Activated CD8-positive, alpha-beta T cell treated with anti-CD3 and anti-CD28 coated beads for 36 hours (primary cell): ENCODE results near the gene PPM1L. TPM values are rescaled to one million over a fixed set of nuclear protein-coding genes. Genes with fewer than 3 reads are reported as not detected.
A peak's percentile ranks its signal among the peaks of the same experiment; 100 is the strongest.

ENCODE experiments used
- ATAC-seq: fragments of 200-7000 bp; cut with Tn5 transposase; one replicate; pipeline ENCODE4 v1.10.0; 2021; ENCODE audit warnings: mild to moderate bottlenecking, moderate library complexity
- CTCF ChIA-PET: fragments of 350-600 bp; sonication (Branson Sonifier 250); formaldehyde crosslinking; loops from one replicate; lab custom pipeline; 2021; ENCODE audit warnings: antibody characterized with exemption; lab: Charles Lee
- POLR2A ChIA-PET: fragments of 350-600 bp; sonication (Branson Sonifier 250); formaldehyde crosslinking; loops from one replicate; lab custom pipeline; 2021; ENCODE audit warnings: antibody characterized with exemption; lab: Charles Lee
- DNase-seq: peaks from one replicate; pipeline ENCODE4 v3.0.0-alpha.2; 2020
- H3K27ac Mint-ChIP-seq: one replicate; pipeline ENCODE4 v1.8.0; 2021; ENCODE audit warnings: mild to moderate bottlenecking, mixed read lengths
- H3K27me3 Mint-ChIP-seq: one replicate; pipeline ENCODE4 v1.8.0; 2021; ENCODE audit warnings: mixed read lengths
- H3K36me3 Mint-ChIP-seq: one replicate; pipeline ENCODE4 v1.8.0; 2021; ENCODE audit warnings: low read depth, mixed read lengths
- H3K4me1 Mint-ChIP-seq: one replicate; pipeline ENCODE4 v1.8.0; 2021; ENCODE audit warnings: low read depth, mixed read lengths
- H3K4me3 Mint-ChIP-seq: one replicate; pipeline ENCODE4 v1.8.0; 2021; ENCODE audit warnings: mild to moderate bottlenecking, moderate library complexity, mixed read lengths
- H3K9me3 Mint-ChIP-seq: one replicate; pipeline ENCODE4 v1.8.0; 2021; ENCODE audit warnings: mixed read lengths
- intact Hi-C: fragments of 100-400 bp; cut with micrococcal nuclease; formaldehyde crosslinking; loops from one replicate; pipeline ENCODE4 v1.10.0; 2022
- total RNA-seq, 2 experiments: library from RNA; stranded (reverse); gene quantifications; one replicate each; pipeline ENCODE4 v1.2.3, GENCODE V29; 2021
- TF ChIP-seq, protein P1 (sequence below): fragments of 200-600 bp; IDR thresholded peaks from one replicate; pipeline ENCODE4 v1.8.0; 2022; ENCODE audit warnings: antibody characterized with exemption, mild to moderate bottlenecking

Gene PPM1L
- total RNA-seq, 2 experiments from 2014 or later = 2.6 to 2.7 TPM

DNA sequence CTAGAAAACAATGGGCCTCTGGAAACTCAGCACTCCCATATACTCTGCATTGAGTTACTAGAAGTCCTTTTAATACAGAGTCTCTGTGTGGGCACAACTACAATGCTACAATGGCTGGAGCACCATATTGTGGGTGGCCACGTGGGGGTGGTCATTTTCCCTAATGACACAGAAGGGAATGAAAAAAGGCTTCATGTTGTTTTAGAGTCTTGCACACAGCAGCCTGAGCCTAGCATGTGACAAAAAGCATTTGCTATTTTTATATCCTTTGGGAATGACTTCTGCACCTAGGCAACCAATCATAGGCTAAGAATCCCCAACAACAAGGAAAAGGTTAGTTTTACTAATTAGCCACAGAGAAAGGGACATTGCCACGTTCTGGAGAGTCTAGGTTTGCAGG is 120.6 kb downstream of the PPM1L start:
- H3K27me3 Mint-ChIP-seq = no peaks in the 10 kb centered on the region
- peaks cover 5% of the 10 kb centered on the region for H3K9me3 Mint-ChIP-seq
- no peak overlapping the region for H3K27ac Mint-ChIP-seq
- H3K4me3 Mint-ChIP-seq = no peak overlapping the region
- TF ChIP-seq, protein P1, sequence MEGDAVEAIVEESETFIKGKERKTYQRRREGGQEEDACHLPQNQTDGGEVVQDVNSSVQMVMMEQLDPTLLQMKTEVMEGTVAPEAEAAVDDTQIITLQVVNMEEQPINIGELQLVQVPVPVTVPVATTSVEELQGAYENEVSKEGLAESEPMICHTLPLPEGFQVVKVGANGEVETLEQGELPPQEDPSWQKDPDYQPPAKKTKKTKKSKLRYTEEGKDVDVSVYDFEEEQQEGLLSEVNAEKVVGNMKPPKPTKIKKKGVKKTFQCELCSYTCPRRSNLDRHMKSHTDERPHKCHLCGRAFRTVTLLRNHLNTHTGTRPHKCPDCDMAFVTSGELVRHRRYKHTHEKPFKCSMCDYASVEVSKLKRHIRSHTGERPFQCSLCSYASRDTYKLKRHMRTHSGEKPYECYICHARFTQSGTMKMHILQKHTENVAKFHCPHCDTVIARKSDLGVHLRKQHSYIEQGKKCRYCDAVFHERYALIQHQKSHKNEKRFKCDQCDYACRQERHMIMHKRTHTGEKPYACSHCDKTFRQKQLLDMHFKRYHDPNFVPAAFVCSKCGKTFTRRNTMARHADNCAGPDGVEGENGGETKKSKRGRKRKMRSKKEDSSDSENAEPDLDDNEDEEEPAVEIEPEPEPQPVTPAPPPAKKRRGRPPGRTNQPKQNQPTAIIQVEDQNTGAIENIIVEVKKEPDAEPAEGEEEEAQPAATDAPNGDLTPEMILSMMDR = no peak
- no peaks in the 10 kb centered on the region for H3K4me1 Mint-ChIP-seq
- ATAC-seq = no peak
- ChIA-PET CTCF (no interaction called here), POLR2A (no interaction called here)
- no peaks in the 10 kb centered on the region for H3K36me3 Mint-ChIP-seq
- DNase-seq = no peak
- intact Hi-C loops = no loop called here

GRCh38 chr3:160879859-160880258 is 123.8 kb downstream of the PPM1L start:
- Mint-ChIP-seq H3K36me3 (no peaks in the 10 kb centered on the region), H3K27me3 (no peaks in the 10 kb centered on the region), H3K4me3 (no peak overlapping the region), H3K27ac (no peak overlapping the region), H3K4me1 (no peaks in the 10 kb centered on the region), H3K9me3 (peaks cover 6% of the 10 kb centered on the region)
- no peak for DNase-seq
- intact Hi-C loops = no loop called here
- ATAC-seq = no peak
- TF ChIP-seq, protein P1 = no peak
- ChIA-PET POLR2A (no interaction called here), CTCF (no interaction called here)

DNA sequence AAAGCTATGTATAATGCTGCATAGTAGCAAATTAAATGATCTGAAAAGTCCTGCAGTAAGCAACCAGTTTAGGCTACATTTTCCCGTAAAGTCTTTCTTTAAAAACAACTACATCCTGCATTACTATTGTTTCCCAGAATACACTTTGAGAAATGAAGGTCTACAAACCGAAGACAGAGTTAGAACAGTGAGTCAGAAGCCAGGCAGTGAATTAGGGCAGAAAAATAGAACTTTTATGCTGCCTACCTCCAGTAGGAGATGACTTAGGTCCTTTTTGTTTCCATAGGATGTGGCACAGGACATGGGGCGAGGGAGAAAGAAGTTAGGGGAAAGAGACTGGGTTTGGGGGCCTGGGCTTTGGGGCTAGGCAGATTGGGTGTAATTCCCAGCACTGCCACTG is 127.3 kb downstream of the PPM1L start:
- TF ChIP-seq, protein P1 = no peak
- POLR2A ChIA-PET = no interaction called here
- no peaks in the 10 kb centered on the region for H3K4me1 Mint-ChIP-seq
- intact Hi-C loops = no loop called here
- no peak for DNase-seq
- peaks cover 6% of the 10 kb centered on the region for H3K36me3 Mint-ChIP-seq
- CTCF ChIA-PET = no interaction called here
- H3K4me3 Mint-ChIP-seq = no peak overlapping the region
- no peak for ATAC-seq
- peaks cover 2% of the 10 kb centered on the region for H3K27me3 Mint-ChIP-seq
- H3K27ac Mint-ChIP-seq = no peak overlapping the region
- peaks cover 9% of the 10 kb centered on the region for H3K9me3 Mint-ChIP-seq

DNA sequence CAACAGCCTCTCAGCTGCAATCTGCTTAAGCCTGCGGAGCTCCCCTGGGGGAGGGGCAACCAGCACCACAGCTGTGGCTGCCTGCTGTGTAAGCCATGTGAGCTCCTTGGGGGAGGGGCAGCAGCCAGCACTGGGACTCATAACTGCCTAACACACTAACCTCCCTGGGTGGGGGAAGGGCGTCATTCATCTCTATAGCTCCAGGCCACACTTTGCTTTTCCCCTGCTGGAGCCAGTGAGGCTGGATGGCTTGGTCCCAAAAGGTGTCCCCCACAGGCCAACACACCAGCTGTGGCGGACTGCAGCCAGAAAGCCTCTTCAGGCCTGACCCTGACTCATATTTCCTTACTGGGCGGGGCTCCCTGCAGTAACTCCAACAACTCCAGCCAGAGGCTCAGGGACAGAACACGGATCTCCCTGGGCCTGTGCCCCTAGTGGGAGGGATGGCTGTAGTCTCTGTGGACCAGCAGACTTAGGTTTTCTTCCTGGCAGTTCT is 129.8 kb downstream of the PPM1L start:
- H3K4me1 Mint-ChIP-seq = no peaks in the 10 kb centered on the region
- ChIA-PET CTCF (no interaction called here), POLR2A (no interaction called here)
- DNase-seq (peak; percentile 13), ATAC-seq (no peak)
- no peak overlapping the region for H3K27ac Mint-ChIP-seq
- peaks cover 14% of the 10 kb centered on the region for H3K9me3 Mint-ChIP-seq
- H3K27me3 Mint-ChIP-seq = peaks cover 2% of the 10 kb centered on the region
- H3K4me3 Mint-ChIP-seq = no peak overlapping the region
- TF ChIP-seq, protein P1 = no peak
- intact Hi-C loops = no loop called here
- H3K36me3 Mint-ChIP-seq = peaks cover 6% of the 10 kb centered on the region

- no peak for DNase-seq
- no peak for ATAC-seq
- TF ChIP-seq, protein P1 = no peak
- intact Hi-C loops = no loop called here
- H3K27me3 Mint-ChIP-seq = peaks cover 2% of the 10 kb centered on the region
- H3K36me3 Mint-ChIP-seq = peaks cover 6% of the 10 kb centered on the region
- H3K9me3 Mint-ChIP-seq = peaks cover 14% of the 10 kb centered on the region
- POLR2A ChIA-PET = no interaction called here
- H3K27ac Mint-ChIP-seq = no peak overlapping the region
- no peak overlapping the region for H3K4me3 Mint-ChIP-seq
- CTCF ChIA-PET = no interaction called here
- H3K4me1 Mint-ChIP-seq = no peaks in the 10 kb centered on the region
Observed at GRCh38 chr3:160886421-160886820, 130.4 kb downstream of the PPM1L start.
